Measurements from ENCODE around the gene SLC45A3.

The SLC45A3 gene

GRCh38 chr1:205703072-205703471, 22.8 kb upstream of the SLC45A3 start:
- no peak for TF ChIP-seq CTCF (IDR thresholded peaks at IDR 0.05; ENCODE audit: low read depth, low read length)
- H3K9me3 ChIP-seq, result no peaks in the 10 kb centered on the region
- no peak for DNase-seq
- no peaks in the 10 kb centered on the region for H3K4me1 ChIP-seq
- no peaks in the 10 kb centered on the region for H3K27me3 ChIP-seq
- H3K36me3 ChIP-seq, result peaks cover 7% of the 10 kb centered on the region; the same call in 1 of the 2 replicates
- no peak overlapping the region for H3K4me3 ChIP-seq (ENCODE audit: low read depth, low read length)

GRCh38 chr1:205701891-205702290, 21.6 kb upstream of the SLC45A3 start:
- Histone ChIP-seq H3K9me3 (no peaks in the 10 kb centered on the region), H3K4me1 (no peaks in the 10 kb centered on the region), H3K4me3 (ENCODE audit: low read depth, low read length) (no peak overlapping the region), H3K36me3 (no peaks in the 10 kb centered on the region; the same call in 1 of the 2 replicates), H3K27me3 (no peaks in the 10 kb centered on the region)
- no peak for DNase-seq
- TF ChIP-seq CTCF (IDR thresholded peaks at IDR 0.05; ENCODE audit: low read depth, low read length), result no peak

GRCh38 chr1:205701420-205701819, 21.1 kb upstream of the SLC45A3 start:
- Histone ChIP-seq H3K27me3 (no peaks in the 10 kb centered on the region), H3K4me3 (ENCODE audit: low read depth, low read length) (no peak overlapping the region), H3K4me1 (no peaks in the 10 kb centered on the region), H3K9me3 (no peaks in the 10 kb centered on the region), H3K36me3 (no peaks in the 10 kb centered on the region)
- TF ChIP-seq CTCF (IDR thresholded peaks at IDR 0.05; ENCODE audit: low read depth, low read length), result no peak
- no peak for DNase-seq

- Histone ChIP-seq H3K9me3 (no peaks in the 10 kb centered on the region), H3K36me3 (no peaks in the 10 kb centered on the region), H3K4me3 (ENCODE audit: low read depth, low read length) (no peak overlapping the region), H3K27me3 (no peaks in the 10 kb centered on the region), H3K4me1 (no peaks in the 10 kb centered on the region)
- no peak for DNase-seq
- no peak for TF ChIP-seq CTCF (IDR thresholded peaks at IDR 0.05; ENCODE audit: low read depth, low read length)
Measured at GRCh38 chr1:205700865-205701401, 20.6 kb upstream of the SLC45A3 start.

- Histone ChIP-seq H3K36me3 (no peaks in the 10 kb centered on the region), H3K9me3 (no peaks in the 10 kb centered on the region), H3K4me1 (no peaks in the 10 kb centered on the region), H3K4me3 (ENCODE audit: low read depth, low read length) (no peak overlapping the region), H3K27me3 (no peaks in the 10 kb centered on the region)
- no peak for TF ChIP-seq CTCF (IDR thresholded peaks at IDR 0.05; ENCODE audit: low read depth, low read length)
- DNase-seq, result no peak
Measured at GRCh38 chr1:205699416-205699815, 19.1 kb upstream of the SLC45A3 start.

- DNase-seq, result no peak
- no peaks in the 10 kb centered on the region for H3K36me3 ChIP-seq
- H3K27me3 ChIP-seq, result no peaks in the 10 kb centered on the region
- no peaks in the 10 kb centered on the region for H3K4me1 ChIP-seq
- no peak for TF ChIP-seq CTCF (IDR thresholded peaks at IDR 0.05; ENCODE audit: low read depth, low read length)
- no peak overlapping the region for H3K4me3 ChIP-seq (ENCODE audit: low read depth, low read length)
- H3K9me3 ChIP-seq, result no peaks in the 10 kb centered on the region
Measured at GRCh38 chr1:205698921-205699320, 18.6 kb upstream of the SLC45A3 start.

Measured in BE2C (cell line).